ENCODE measurements around the gene KDM6B.

DNA sequence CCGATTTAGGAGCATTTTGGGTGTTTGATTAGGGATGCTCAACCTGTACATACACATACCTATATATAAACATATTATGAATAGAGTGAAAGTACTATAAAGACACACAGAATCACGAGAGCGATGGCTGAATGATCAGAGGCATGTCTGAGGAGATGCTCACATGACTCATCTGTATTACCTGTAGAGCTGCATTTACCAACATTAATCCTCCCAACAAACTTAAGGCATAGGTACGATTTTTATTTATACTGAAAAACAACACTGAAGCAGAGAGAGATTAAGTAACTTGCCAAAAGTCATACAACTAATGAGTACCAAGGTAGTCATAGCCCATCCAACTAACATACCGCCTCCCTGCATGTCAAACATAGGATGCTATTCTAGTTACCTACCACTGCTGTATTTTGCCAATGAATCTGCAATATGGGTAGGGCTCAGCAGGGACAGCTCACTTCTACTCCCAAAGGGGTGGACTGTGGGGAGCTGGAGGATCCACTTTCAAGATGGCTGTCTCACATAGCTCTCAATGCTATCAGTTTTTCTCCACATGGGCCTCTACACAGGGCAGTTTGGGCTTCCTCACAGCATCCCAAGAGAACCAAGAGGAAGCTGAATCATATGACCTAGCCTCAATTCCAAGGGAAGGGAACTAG is 31.1 kb downstream of the KDM6B start:
- no peak for TF ChIP-seq FOXM1 (IDR thresholded peaks at IDR 0.05; ENCODE audit: borderline replicate concordance)
- no peak for TF ChIP-seq HDGF (IDR thresholded peaks at IDR 0.05; ENCODE audit: borderline replicate concordance)
- no peak for TF ChIP-seq ZNF384 (IDR thresholded peaks at IDR 0.05)

Data from HEK293T (cell line).